ENCODE data around the gene SIPA1. TPM values are rescaled to one million over a fixed set of nuclear protein-coding genes. Genes with fewer than 3 reads are reported as not detected.

SIPA1 gene, protein sequence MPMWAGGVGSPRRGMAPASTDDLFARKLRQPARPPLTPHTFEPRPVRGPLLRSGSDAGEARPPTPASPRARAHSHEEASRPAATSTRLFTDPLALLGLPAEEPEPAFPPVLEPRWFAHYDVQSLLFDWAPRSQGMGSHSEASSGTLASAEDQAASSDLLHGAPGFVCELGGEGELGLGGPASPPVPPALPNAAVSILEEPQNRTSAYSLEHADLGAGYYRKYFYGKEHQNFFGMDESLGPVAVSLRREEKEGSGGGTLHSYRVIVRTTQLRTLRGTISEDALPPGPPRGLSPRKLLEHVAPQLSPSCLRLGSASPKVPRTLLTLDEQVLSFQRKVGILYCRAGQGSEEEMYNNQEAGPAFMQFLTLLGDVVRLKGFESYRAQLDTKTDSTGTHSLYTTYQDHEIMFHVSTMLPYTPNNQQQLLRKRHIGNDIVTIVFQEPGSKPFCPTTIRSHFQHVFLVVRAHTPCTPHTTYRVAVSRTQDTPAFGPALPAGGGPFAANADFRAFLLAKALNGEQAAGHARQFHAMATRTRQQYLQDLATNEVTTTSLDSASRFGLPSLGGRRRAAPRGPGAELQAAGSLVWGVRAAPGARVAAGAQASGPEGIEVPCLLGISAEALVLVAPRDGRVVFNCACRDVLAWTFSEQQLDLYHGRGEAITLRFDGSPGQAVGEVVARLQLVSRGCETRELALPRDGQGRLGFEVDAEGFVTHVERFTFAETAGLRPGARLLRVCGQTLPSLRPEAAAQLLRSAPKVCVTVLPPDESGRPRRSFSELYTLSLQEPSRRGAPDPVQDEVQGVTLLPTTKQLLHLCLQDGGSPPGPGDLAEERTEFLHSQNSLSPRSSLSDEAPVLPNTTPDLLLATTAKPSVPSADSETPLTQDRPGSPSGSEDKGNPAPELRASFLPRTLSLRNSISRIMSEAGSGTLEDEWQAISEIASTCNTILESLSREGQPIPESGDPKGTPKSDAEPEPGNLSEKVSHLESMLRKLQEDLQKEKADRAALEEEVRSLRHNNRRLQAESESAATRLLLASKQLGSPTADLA
- total RNA-seq (2014; rRNA removed; shearing (Covaris generic)) = 2.8 and 2.9 TPM in 2 replicates

DNA sequence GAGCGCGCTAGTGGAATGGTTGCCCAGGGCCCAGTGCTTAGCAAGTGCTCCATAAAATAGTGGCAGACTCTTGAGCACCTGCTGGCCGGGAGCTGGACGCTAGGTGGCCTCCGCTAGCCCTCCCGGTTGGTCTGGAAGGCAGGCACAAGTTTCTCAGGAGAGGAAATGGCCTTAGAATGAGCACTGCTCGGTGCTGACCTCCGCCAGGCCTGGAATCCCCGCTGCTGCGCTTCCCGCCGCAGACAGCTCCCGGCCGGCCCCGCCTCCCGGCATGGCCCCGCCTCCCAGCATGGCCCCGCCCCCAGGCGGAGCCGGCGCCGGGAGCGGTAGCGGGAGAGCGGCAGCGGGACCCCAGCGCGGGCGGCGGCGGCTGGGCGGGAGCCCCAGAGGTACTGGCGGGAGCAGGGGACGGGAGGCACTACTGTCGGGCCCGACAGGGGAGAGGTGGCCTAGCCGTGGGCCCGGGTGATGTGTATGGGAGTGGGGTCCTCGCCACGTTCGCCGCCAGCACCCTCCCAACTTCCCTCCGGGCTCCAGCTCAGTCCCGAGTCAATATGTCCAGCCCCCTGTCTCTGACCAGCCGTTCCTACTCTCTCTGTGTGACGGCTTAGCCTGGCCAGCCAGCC is at the start of gene SIPA1:
SIPA1 (plus strand) TSS at position 308 of the 626 bp plus-strand sequence. CDS start 2,821 bp downstream, outside the sequence.
- peaks cover 22% of the 10 kb centered on the region for H3K36me3 ChIP-seq
- H3K27me3 ChIP-seq = no peaks in the 10 kb centered on the region
- peak within 1 kb of the TSS; percentile 12; the same call in 1 of the 2 replicates for H3K27ac ChIP-seq
- H3K4me3 ChIP-seq = peak within 1 kb of the TSS; percentile 54
- peak; percentile 70 to 73 for DNase-seq
- H3K4me1 ChIP-seq = no peaks in the 10 kb centered on the region; the same call in 1 of the 2 replicates
- no peaks in the 10 kb centered on the region for H3K9me3 ChIP-seq (replicated peaks)

DNA sequence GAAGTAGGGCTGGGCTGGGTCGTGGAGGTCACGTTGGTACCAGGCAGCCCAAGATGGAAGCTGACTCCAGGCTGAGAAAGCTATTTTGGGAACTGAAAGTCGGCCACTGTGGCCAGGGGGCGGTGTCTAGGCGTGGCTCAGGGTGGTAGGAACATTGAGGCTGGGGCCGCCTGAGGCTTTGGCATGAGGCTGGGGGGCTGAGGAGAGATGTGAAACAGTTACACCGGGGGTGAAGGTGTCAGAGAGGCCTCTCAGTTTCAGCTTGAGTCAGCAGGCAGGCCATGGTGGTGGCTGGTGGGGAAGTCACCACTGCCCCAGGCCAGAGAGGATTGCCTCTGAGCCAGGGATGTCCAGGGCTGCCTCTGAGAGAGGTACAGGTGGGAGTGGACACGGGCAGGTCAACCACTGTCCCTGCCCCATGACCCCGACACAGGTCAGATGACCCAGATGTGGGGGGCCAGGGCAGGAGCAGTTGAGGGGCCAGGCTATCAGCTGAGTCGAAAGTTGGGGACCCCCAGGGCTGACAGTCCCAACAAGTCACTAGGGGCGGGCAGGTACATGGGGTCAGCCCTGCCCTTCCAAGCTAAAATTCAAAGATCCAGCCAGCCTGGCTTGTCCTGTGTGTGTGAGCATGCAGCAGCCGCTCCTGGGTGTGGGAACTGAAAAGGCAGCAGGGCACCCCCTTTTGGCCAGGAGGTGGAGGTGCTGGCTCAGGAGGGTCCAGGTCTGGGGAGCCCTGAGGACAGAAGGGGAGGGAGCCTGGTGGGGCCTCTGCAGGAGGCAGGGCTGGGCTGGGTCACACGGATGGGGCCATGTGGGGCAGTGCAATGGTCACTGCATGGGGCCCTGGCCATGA is 49.5 kb upstream of the SIPA1 start:
- peaks cover 2% of the 10 kb centered on the region; the same call in 1 of the 2 replicates for H3K4me1 ChIP-seq
- no peak overlapping the region for H3K4me3 ChIP-seq
- DNase-seq = peak; percentile 50 to 66
- no peaks in the 10 kb centered on the region for H3K36me3 ChIP-seq
- no peaks in the 10 kb centered on the region for H3K9me3 ChIP-seq (replicated peaks)
- no peaks in the 10 kb centered on the region for H3K27me3 ChIP-seq
- no peak overlapping the region for H3K27ac ChIP-seq

DNA sequence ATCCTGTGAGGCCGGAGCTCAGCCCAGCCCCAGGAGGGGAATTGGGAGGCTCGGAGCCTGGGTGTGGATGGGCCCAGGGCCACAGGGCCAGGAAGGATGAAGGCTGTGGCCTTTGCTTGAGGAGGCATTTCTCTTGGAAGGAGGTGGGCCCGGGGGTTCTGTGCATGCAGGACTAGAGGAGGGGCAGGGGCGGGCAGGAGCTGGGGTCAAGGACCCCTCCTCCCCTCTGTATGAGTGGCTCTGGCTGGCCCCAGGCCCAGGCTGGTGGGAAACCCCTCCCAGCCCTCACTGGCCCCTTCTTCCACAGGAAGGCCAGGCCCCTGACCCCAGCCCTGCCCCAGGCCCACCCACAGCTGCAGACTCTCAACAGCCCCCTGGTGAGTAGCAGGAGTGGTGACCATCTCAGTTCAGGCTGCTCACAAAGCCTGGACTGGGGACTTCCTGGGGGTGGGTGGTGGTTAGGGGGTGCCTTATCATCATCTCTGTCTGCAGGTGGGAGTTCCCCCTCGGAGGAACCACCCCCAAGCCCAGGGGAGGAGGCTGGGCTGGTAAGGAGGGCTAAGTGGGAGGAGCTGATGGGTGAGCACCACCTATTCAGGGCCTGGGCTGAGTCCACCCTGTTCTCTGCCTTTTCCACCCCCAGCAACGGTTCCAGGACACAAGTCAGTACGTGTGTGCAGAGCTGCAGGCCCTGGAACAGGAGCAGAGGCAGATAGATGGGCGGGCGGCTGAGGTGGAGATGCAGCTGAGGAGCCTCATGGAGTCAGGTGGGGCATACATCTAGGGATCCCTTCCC is 48.3 kb upstream of the SIPA1 start:
- H3K27me3 ChIP-seq = no peaks in the 10 kb centered on the region
- no peak overlapping the region for H3K27ac ChIP-seq
- H3K4me1 ChIP-seq = peaks cover 2% of the 10 kb centered on the region; the same call in 1 of the 2 replicates
- DNase-seq = no peak
- no peaks in the 10 kb centered on the region for H3K36me3 ChIP-seq
- no peak overlapping the region for H3K4me3 ChIP-seq
- H3K9me3 ChIP-seq (replicated peaks) = no peaks in the 10 kb centered on the region

DNA sequence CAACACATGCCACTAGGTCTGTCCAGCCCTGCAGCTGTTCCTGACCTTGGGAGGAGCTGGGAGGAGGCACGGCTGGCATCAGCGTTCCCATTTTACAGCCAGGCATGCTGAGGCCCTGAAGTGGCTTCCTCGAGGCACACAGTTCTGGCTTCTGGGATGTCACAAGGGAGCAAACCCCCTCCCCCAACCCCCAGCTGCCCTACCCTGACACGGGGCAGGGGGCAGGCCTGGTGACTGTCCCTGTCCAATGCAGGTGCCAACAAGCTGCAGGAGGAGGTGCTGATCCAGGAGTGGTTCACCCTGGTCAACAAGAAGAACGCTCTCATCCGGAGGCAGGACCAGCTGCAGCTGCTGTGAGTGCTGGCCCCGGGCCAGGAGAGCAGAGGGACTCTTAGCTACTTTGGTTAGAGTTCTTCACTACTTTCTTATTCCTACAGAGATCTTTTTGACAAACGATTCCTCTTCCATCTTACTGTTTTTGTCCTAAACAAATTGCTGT is 47.6 kb upstream of the SIPA1 start:
- peaks cover 2% of the 10 kb centered on the region; the same call in 1 of the 2 replicates for H3K4me1 ChIP-seq
- no peaks in the 10 kb centered on the region for H3K36me3 ChIP-seq
- peak; percentile 80 to 83 for DNase-seq
- H3K9me3 ChIP-seq (replicated peaks) = no peaks in the 10 kb centered on the region
- H3K27ac ChIP-seq = no peak overlapping the region
- no peaks in the 10 kb centered on the region for H3K27me3 ChIP-seq
- H3K4me3 ChIP-seq = no peak overlapping the region

DNA sequence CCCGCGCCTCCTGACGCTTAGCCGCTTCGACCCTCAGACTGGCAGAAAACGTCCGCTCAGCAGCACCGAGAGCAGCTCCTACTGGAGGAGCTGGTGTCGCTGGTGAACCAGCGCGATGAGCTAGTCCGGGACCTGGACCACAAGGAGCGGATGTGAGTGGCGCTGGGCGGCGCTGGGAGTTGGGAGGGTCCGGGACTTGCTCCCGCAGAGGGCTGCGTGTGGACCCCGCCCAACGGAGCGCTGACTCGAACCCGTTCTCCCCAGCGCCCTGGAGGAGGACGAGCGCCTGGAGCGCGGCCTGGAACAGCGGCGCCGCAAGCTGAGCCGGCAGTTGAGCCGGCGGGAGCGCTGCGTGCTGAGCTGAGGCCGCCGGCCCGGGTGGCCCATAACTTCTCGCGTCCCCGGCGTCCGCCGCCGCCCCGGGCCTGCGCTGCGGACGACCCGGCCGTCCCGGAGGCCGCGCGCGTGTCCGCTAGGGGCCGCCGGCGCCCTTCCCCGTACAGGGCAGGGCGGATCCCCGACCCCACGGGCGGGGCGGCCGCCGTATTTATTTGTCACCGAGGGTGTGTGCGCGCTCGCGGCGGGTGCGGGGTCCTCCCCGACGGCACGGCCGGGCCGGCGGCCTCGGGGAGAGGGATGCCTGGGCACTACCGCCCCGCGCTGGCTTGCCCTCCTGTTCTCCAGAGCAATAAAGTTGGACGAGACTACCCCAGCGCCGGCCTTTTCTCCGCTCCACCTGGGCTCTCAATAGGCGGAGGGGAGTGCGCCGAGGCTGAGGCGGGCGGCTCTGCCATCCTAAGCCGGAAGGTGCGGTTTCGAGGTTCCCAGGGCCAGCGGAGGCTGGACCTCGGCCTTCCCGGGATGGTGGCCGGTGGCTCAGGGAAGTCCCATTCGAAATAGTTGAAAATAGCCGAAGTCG is 45.7 kb upstream of the SIPA1 start:
- H3K27me3 ChIP-seq = no peaks in the 10 kb centered on the region
- no peaks in the 10 kb centered on the region for H3K9me3 ChIP-seq (replicated peaks)
- H3K27ac ChIP-seq = no peak overlapping the region
- H3K4me3 ChIP-seq = no peak overlapping the region
- H3K4me1 ChIP-seq = peaks cover 2% of the 10 kb centered on the region; the same call in 1 of the 2 replicates
- no peak for DNase-seq
- no peaks in the 10 kb centered on the region for H3K36me3 ChIP-seq

DNA sequence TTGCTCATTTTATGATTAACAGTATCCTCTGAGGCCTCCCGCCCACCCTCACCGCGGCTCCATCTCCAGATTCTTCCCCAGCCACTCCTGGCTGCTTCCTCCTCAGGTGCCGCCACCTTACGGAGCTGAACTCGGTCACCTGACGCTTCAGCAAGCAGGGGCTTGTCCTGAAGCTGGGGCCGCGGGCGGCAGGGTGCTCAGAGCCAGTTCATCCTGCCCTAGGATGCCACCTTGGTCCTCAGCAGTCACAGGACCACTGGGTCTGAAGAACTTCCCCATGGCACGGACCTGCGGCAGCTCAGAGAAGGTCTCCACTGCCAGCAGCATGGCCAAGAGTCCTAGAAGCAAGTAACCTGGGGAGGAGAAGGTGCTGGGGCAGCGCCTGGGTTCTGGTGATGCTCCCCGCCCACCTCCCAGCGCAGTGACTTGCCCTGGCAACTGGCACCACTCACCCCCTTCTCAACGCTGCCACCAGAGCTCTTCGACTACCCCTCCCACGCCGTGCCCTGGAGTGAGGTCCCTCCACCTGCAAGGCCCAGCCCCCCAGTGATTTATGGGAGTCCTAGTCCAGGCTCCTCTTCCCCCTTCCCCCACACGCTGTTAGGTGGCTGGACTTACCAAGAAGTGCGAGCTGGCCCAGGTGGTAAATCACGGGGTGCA is 44.9 kb upstream of the SIPA1 start:
- no peaks in the 10 kb centered on the region for H3K27me3 ChIP-seq
- no peaks in the 10 kb centered on the region for H3K9me3 ChIP-seq (replicated peaks)
- no peaks in the 10 kb centered on the region for H3K36me3 ChIP-seq
- no peak overlapping the region for H3K27ac ChIP-seq
- no peaks in the 10 kb centered on the region; the same call in 1 of the 2 replicates for H3K4me1 ChIP-seq
- no peak overlapping the region for H3K4me3 ChIP-seq
- no peak for DNase-seq

DNA sequence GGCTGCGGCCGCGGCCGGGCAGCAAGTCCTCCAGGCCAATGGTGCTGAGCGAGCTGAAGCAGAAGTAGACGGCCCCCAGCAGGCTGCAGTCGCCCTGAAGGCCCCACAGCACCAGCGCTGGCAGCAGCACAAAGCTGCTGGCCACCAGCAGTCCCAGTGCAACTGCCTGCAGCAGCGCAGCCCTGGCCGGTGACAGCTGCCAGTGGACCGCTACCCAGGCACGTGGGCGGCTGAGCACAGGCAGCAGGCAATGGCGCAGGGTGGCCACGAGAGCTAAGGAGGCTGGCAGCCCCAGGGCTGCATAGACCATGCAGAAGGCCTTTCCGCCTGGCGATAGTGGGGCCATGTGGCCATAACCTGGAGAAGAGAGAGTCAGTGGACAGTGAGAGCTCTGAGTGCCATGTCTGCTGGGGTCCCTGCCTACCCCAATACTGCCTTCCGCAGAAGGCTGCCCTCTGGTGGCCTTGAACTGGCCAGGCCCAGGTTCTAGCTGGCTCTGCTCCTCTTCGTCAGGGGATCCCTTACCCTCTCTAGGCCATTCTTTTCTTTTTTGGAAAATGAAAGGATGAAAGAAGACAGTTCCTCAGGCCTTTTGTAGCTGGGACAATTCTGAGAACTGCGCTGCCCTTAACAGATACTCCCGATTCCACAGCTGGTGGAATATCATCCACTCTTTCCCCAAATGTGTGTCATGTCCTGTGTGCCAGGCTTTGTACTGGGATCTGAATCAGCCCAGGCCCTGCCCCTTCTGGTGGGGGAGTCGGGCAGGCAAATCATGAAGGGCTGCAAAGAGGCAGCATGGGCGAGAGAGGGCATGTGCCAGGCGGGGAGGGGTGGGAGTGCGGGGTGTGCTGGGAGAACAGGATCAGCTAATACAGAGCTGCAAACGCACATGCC is 44.1 kb upstream of the SIPA1 start:
- Histone ChIP-seq H3K27me3 (no peaks in the 10 kb centered on the region), H3K36me3 (no peaks in the 10 kb centered on the region), H3K4me1 (no peaks in the 10 kb centered on the region), H3K9me3 (replicated peaks) (no peaks in the 10 kb centered on the region), H3K4me3 (no peak overlapping the region), H3K27ac (no peak overlapping the region)
- DNase-seq = peak; percentile 61 to 66

DNA sequence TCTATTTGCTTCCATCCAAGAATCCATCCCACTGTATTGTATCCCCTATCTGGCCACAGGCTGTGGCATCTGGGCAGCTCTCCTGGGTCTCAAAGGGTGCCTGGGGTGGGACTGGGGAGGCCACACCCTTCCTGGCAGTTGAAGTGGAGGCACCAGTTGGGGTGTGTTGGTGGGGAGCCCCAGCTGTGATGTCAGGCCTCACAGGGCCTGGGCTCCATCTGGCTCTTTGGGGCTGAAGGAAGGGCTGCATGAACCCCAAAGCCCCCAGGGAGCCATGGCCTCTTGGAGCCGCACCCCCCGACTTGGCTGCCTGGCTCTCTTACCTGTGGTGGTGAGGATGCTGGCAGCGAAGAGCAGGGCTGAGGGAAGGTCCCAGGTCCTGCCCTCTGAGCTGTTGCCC is 42.8 kb upstream of the SIPA1 start:
- Histone ChIP-seq H3K9me3 (replicated peaks) (no peaks in the 10 kb centered on the region), H3K27ac (no peak overlapping the region), H3K27me3 (no peaks in the 10 kb centered on the region), H3K4me3 (no peak overlapping the region), H3K4me1 (no peaks in the 10 kb centered on the region), H3K36me3 (no peaks in the 10 kb centered on the region)
- DNase-seq = no peak

DNA sequence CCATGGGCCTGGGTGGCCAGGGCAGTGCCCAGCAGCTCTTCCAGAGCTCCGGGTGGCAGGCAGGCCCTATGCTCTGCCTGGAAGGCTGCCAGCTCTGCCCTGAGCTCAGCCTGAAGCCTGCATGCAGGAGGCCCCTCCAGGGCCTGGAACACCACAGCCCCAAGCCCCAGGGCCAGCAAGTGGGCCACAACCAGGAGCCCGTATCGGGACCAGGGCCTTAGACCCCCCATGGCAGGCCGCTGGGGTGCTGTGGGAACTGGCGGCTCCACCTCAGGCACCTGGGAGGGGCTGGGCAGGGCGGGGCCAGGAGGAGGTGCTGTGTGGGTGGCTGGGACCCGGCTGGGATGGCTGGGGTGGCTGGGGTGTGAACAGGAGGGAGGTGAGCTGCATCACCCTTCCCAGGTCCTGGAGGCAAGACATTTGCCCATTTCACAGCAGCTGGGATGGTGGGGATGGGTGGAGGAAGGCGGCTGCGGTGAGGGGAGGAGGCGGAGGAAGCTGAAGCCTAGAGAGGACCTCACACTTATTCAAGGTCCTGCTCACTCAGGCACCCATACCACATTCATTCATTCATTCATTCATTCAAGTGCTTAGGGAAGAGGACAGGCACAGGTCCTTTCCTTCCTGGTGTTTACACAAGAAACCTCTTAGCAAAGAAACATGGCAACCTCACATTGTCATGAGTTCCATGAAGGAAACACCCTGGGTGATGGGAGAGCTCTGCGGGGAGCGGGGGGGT is 42.2 kb upstream of the SIPA1 start, which contains the start of gene KCNK7:
KCNK7 (minus strand) TSS at position 258 of the 739 bp plus-strand sequence; CDS start at position 230, 28 bp downstream.
- no peak within 1 kb of the TSS for H3K4me3 ChIP-seq
- DNase-seq = no peak
- H3K27me3 ChIP-seq = no peaks in the 10 kb centered on the region
- no peaks in the 10 kb centered on the region for H3K36me3 ChIP-seq
- no peaks in the 10 kb centered on the region for H3K9me3 ChIP-seq (replicated peaks)
- H3K27ac ChIP-seq = no peak within 1 kb of the TSS
- H3K4me1 ChIP-seq = no peaks in the 10 kb centered on the region

DNA sequence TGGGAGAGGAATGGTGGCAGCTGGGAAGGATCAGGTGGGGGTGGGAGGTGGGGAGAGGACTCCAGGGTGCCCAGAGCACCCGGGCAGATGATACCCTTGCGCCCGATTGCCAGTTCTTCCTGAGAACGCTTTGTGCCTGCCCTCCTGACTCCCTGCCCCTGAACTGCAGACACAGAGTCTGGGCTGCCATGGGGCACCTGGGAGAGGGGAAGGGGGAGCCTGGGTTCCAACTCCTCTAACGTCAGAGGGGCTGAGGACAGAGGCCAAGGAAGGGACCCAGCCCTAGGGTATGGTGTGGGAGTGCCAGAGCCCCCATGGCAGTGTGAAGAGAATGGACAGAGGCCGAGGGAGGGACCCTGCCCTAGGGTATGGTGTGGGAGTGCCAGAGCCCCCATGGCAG is 41.4 kb upstream of the SIPA1 start:
- Histone ChIP-seq H3K27ac (no peak overlapping the region), H3K9me3 (replicated peaks) (no peaks in the 10 kb centered on the region), H3K27me3 (no peaks in the 10 kb centered on the region), H3K4me1 (no peaks in the 10 kb centered on the region), H3K4me3 (no peak overlapping the region), H3K36me3 (no peaks in the 10 kb centered on the region)
- no peak for DNase-seq
